Measurements from ENCODE around the gene CCNB1IP1.
A peak's percentile ranks its signal among the peaks of the same experiment; 100 is the strongest.
"Not testable (repeated sequence)": the region's sequence is repeated elsewhere in the genome, so short reads cannot be mapped to it uniquely, and the experiment has no call there.

The CCNB1IP1 gene, protein sequence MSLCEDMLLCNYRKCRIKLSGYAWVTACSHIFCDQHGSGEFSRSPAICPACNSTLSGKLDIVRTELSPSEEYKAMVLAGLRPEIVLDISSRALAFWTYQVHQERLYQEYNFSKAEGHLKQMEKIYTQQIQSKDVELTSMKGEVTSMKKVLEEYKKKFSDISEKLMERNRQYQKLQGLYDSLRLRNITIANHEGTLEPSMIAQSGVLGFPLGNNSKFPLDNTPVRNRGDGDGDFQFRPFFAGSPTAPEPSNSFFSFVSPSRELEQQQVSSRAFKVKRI

DNA sequence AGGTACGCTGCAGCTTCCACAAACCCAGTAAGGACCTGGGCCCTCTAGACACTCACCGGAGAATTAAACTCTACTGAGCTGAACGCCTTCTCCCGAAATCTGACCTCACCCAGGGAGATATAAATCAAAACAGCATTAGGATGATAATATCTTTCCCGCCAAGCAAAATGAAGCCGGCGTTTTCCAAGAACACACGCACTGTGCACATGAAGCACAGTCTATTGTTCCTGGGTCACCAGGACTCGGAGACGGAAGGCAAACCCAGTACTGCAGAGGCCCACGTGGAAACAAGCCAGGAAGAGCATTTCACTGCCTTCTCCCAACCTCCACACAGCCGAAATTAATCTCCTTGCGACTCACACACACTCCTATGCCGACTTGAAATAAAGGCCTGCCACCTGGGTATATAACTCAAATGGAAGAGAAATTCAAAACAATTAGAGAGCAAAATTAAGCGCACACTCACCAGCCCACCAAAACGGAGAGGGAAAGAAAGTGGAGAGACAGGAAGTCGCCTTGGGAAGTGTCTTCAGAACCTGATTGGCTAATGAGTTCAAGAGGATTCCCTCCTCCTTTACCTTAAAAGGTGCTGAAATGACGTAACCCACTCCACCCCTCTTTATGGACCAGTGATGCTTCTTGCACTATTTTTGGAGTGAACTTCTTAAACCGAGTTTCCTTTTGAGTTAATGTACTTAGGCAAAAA, at the start of gene CCNB1IP1:
CCNB1IP1 (minus strand) TSS at position 492 of the 706 bp plus-strand sequence. CDS start 16,756 bp downstream, outside the sequence.
- peak; percentile 91 for DNase-seq

- no peak for DNase-seq
Measured at GRCh38 chr14:20382526-20382925, 49.4 kb upstream of the CCNB1IP1 start.

DNA sequence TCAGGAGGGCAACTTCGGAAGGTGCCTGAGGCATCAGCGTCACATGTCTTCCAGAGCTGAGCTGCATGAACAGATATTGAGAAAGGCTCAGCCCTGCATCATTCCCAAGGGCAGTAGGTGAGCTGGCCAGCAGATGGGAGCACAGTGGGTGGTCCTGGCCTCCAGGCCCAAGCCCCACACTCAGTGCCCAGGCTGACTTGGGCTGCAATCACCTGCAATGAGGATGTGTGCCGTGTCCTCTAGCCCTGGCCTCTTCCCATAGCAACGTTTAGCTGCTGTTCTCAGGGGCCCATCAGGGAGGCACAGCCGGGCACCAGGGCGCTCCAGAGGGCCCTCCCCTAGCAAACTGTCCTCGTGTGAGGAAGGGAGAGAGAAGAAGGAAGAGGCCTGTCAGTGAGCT, 48.3 kb upstream of the CCNB1IP1 start:
- no peak for DNase-seq

DNA sequence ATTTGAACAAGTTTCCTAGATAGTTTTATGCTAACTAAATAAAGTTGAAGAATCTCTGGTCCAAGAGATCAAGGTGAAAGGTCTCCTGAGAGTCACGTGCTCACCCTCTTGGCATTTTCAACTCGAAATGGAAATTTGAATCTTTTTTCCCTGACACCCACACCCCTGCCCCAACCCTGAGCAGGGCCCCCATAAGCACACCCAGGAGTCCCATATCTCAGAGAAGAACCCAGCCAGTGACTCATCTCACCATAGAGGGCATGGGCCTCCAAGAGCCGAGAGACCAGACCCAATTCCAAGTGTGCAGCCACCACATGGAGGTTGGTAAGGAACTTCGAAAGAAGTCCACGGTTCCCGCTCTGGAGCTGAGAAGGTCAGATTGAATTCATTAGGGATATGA, 47.6 kb upstream of the CCNB1IP1 start:
- DNase-seq: no peak

- DNase-seq: no peak
Measured at GRCh38 chr14:20379743-20380142, 46.7 kb upstream of the CCNB1IP1 start.

GRCh38 chr14:20377171-20377570, 44.1 kb upstream of the CCNB1IP1 start:
- DNase-seq: no peak

DNA sequence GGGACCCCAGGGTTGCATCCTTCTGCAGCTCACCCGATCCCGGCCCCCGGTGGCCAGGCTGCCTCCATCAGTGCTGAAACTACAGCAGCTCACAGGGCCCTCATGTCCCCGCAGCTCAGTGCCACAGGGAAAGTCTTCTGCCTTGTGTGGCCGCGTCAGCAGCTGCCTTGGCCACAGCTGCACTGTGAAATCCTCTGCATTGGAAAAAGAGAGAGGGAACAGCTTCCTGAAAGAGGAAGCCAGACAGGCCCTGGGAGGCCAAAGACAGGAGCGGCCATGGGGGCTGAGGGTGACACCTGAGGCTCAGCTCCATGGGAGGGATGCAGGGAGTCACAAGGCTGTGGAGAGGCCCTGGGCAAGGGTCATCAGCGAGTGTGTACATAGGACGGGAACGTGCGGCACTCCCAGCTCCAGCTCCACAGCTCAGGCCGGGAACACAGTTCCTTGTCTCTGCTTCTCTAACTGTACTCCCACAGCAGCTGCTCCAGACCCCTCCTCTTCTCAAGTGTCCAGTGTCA, 43.1 kb upstream of the CCNB1IP1 start:
- DNase-seq: no peak

DNA sequence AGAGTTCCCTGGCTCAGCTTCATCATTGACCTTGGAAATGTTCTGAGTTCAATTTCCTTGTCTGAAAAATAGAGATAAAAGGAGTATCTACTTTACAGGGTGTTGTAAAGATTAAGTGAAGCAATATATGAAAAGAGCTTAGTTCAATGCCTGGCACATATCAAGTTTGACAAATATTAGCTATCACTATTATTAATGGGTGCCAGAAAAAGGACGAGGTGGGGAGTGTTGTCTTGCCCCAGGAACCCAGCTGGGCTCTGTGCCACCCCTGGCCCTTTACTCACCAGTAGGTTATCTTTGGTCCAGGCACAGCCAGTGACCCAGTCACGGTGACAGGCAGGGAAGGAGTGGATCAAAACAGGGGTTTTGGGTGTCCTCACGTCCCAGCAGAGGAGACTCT, 42.4 kb upstream of the CCNB1IP1 start:
- DNase-seq: no peak

- DNase-seq: no peak
Measured at GRCh38 chr14:20372796-20373195, 39.7 kb upstream of the CCNB1IP1 start.

GRCh38 chr14:20365928-20366327, 32.8 kb upstream of the CCNB1IP1 start:
- no peak for DNase-seq

DNA sequence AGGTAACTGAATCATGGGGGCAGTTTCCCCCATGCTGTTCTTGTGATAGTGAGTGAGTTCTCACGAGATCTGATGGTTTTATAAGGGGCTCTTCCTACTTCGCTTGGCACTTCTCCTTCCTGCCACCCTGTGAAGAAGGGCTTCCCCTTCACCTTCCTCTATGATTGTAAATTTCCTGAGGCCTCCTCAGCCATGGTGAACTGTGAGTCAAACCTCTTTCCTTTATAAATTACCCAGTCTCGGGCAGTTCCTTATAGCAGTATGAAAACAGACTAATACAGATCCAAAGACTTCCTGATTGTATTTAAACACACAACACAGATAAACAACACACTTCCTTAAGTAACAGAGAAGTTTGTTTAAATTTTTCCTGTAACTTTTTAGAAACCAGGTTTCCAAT, 25.4 kb upstream of the CCNB1IP1 start:
- not testable (repeated sequence) for DNase-seq

DNA sequence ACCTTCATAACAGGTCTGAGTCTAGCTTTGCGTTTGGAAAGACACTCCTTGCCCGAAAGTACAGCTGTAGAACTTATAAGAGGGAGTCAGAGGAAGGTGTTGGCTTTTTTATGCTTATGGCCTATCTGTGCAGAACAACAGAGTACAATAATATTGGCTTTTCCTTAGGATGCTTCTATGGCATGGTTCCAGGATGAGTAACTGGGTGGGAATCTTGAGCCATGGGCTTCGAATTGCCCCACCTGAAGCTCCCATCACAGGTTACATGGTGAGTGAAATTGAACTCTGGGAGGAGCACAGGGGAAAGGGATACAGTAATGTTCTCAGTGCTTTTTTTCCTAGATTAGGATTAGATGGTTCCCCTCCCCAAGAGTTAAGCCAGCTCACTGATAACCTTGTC, 23.3 kb upstream of the CCNB1IP1 start:
- no peak for DNase-seq

- DNase-seq: no peak
Measured at GRCh38 chr14:20350860-20351259, 17.8 kb upstream of the CCNB1IP1 start.

DNA sequence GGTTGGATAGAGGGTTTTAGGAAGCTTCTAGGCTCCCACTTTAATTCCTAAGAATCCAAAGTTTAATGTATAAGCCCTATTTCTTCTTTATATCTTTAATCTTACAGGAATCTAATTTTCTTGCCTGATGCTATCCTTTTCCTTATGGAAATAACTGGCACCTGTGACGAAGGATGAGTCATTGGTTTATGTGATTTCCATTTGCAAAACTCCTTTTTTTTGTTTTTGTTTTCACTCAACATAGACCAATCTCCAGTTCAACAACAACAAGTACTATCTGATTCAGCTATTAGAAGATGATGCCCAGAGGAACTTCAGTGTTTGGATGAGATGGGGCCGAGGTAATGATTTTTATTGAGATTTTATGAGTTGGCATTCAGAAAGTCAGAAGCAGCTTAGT, 17.2 kb upstream of the CCNB1IP1 start:
- DNase-seq: no peak

DNA sequence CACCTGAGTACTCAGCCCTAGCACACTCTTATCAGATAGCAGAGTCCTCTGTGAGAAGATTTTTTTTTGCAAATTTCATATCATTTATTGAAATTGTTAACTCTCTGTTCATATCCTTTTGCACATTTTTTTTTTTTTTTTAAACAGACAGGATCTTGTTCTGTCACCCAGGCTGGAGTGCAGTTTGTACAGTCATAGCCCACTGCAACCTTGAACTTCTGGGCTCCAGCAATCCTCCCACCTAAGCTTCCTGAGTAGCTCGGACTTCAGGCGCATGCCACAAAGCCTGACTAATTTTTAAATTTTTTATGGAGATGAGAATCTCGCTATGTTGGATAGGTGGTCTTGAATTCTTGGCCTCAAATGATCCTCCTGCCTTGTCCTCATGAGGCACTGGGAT, 14.7 kb upstream of the CCNB1IP1 start:
- no peak for DNase-seq

DNA sequence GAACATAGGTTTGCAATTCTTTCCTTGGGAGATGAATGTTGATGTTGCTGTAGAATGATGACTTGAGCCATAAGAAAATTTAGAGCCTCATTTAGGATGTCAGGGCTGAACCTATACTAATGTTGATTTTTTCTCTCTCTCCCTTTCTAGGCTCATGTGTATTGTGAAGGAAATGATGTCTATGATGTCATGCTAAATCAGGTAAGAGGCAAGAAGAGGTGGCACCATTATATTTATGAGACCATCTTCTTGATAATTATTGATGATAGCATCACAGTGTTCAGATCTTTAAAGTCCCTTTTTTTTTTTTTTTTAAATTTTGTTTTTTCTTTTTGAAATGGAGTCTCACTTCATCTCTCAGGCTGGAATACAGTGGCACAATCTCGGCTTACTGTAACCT, 13.6 kb upstream of the CCNB1IP1 start:
- no peak for DNase-seq

- DNase-seq: no peak
Measured at GRCh38 chr14:20345366-20345765, 12.3 kb upstream of the CCNB1IP1 start.

DNA sequence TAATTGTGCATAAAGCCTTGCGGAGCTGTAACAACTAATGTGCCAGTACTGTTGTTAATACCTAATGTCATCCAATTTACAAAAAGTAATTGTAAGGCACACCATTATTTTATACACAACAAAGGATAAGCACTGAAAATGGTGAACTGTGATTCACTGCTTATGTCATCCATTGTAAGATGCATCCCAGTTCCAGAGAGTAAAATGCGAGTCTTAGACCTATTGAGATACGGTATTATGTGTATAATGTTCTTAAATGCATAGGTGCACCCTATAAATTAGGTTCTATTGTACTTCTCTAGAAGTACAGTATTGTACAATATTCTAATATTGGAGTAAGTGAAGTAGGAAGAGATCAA, 10.8 kb upstream of the CCNB1IP1 start:
- DNase-seq: peak; percentile 53

DNA sequence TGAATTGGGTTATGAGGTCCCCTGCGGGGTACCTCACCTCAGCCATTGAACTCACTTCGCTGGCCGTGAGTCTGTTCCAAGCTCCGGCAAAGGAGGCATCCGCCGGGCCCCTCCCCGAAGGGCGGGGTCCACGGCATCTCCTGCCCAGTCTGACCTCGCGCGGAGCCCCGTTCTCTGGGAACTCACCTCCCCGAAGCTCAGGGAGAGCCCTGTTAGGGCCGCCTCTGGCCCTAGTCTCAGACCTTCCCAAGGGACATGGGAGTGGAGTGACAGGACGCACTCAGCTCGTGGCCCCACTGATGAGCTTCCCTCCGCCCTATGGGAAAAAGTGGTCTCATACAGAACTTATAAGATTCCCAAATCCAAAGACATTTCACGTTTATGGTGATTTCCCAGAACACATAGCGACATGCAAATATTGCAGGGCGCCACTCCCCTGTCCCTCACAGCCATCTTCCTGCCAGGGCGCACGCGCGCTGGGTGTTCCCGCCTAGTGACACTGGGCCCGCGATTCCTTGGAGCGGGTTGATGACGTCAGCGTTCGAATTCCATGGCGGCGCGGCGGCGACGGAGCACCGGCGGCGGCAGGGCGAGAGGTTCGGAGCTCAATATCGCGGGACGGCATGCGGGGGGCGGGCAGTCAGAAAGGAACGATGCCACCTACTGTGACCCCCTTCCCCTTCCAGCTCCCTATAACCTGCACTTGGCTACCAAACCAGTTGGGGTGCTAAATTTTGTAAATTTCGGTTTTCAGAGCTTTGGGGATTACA, 10.2 kb upstream of the CCNB1IP1 start, which contains the start of gene PARP2:
PARP2 (plus strand) TSS at position 544 of the 770 bp plus-strand sequence; CDS start at position 551, 7 bp downstream.
- peak; percentile 100 for DNase-seq

DNA sequence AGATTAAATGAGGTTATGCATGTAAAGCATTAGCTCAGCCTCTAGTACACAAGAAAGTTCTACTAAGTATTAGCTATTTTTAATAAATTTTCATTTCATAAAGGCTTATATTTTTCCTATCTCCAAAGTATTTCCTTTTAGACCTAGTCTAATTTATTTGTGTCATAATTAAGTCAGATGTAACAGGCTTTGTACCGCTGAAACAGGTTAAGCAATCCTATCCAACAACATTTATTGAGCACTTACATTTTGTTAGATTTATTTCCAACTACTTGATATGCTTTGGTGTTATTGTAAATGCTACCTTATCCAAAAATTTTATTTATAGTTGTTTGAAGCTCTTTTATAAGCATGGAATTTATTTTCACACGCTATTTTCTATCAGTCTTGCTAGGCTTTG, 8.6 kb upstream of the CCNB1IP1 start:
- DNase-seq: no peak

DNA sequence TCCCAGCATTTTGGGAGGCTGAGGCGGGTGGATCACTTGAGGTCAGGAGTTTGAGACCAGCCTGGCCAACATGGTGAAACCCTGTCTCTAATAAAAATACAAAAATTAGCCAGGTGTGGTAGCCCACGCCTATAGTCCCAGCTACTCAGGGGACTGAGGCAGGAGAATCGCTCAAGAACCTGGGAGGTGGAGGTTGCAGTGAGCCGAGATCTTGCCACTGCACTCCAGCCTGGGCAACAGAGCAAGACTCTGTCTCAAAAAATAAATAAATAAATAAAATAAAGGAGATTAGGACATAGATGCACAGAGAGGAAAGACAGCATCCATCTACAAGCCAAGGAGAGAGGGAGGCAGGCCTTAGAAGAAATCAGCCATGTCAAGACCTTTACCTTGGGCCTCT, 8.0 kb upstream of the CCNB1IP1 start:
- DNase-seq: not testable (repeated sequence)

DNA sequence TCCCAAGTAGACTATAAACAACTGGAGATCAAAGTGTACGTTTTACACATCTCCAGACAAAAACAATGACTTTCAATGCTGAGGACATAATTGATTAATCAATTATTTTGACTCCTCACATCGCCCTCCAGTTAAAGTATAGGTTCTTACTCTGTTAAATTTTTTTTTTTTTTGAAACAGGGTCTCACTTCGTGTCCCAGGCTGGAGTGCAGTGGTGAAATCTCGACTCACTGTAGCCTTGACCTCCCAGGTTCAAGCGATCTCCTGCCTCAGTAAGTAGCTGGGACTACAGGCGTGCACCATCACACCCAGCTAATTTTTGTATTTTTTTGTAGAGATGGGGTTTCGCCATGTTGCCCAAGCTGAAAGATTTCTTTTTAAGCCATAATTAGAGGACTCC, 938 bp upstream of the CCNB1IP1 start:
- no peak for DNase-seq

- DNase-seq: no peak
Measured at GRCh38 chr14:20333494-20333841, 389 bp upstream of the CCNB1IP1 start.

DNA sequence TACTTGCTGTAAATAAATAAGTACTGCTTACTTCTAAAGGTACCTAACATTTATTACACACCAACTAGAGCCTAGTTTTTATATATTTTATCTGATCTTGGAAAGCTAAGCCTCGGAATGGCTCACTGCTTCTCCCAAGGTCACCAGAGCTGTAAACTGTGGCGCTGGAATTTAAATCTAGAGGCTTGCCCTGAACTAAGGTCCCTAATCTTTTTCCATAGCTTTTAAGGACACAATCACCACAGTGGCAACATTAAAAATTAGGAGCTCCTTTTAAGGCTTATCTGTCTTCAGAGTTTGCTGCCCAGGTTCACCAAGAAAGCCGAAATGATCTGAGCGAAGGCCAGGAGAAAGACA, 670 bp downstream of the CCNB1IP1 start:
- no peak for DNase-seq

All from NCI-H446 treated with DMSO at 0.1 percent for 48 hours (cell line).